BE2C (cell line): ENCODE measurements around the gene RBKS.

Experiments used
- DNase-seq: peaks from one replicate; pipeline ENCODE4 v3.0.0-alpha.2; 2020
- H3K27me3 ChIP-seq: fragments of 250-450 bp; sonication (Bioruptor Pico); 2 replicates; pipeline ENCODE4 v1.5.1; 2020; ENCODE audit warnings: mild to moderate bottlenecking
- H3K36me3 ChIP-seq: fragments of 250-450 bp; sonication (Bioruptor Pico); 2 replicates; pipeline ENCODE4 v1.5.1; 2020; ENCODE audit warnings: mild to moderate bottlenecking
- H3K4me1 ChIP-seq: fragments of 250-450 bp; sonication (Bioruptor Pico); 2 replicates; pipeline ENCODE4 v1.5.1; 2020
- H3K4me3 ChIP-seq: 2 replicates; pipeline ENCODE4 v1.5.1; 2011; ENCODE audit warnings: low read depth, low read length
- H3K9me3 ChIP-seq: fragments of 250-450 bp; sonication (Bioruptor Pico); 2 replicates; pipeline ENCODE4 v1.5.1; 2020
- TF ChIP-seq, protein P1 (sequence below): IDR thresholded peaks from 2 replicates; pipeline ENCODE4 v1.5.1; 2012; ENCODE audit warnings: mild to moderate bottlenecking, low read depth, low read length

RBKS gene

GRCh38 chr2:27802547-27802946 lies 87.6 kb downstream of the RBKS start:
- Histone ChIP-seq H3K27me3 (no peaks in the 10 kb centered on the region), H3K4me1 (no peaks in the 10 kb centered on the region), H3K9me3 (no peaks in the 10 kb centered on the region), H3K36me3 (no peaks in the 10 kb centered on the region), H3K4me3 (no peak overlapping the region)
- DNase-seq = no peak
- TF ChIP-seq, protein P1, sequence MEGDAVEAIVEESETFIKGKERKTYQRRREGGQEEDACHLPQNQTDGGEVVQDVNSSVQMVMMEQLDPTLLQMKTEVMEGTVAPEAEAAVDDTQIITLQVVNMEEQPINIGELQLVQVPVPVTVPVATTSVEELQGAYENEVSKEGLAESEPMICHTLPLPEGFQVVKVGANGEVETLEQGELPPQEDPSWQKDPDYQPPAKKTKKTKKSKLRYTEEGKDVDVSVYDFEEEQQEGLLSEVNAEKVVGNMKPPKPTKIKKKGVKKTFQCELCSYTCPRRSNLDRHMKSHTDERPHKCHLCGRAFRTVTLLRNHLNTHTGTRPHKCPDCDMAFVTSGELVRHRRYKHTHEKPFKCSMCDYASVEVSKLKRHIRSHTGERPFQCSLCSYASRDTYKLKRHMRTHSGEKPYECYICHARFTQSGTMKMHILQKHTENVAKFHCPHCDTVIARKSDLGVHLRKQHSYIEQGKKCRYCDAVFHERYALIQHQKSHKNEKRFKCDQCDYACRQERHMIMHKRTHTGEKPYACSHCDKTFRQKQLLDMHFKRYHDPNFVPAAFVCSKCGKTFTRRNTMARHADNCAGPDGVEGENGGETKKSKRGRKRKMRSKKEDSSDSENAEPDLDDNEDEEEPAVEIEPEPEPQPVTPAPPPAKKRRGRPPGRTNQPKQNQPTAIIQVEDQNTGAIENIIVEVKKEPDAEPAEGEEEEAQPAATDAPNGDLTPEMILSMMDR = no peak

GRCh38 chr2:27800856-27801255 lies 89.3 kb downstream of the RBKS start:
- H3K4me3 ChIP-seq = no peak overlapping the region
- H3K4me1 ChIP-seq = no peaks in the 10 kb centered on the region; the same call in 1 of the 2 replicates
- H3K9me3 ChIP-seq = no peaks in the 10 kb centered on the region
- TF ChIP-seq, protein P1 = no peak
- H3K36me3 ChIP-seq = no peaks in the 10 kb centered on the region
- no peak for DNase-seq
- no peaks in the 10 kb centered on the region for H3K27me3 ChIP-seq

- DNase-seq = no peak
- TF ChIP-seq, protein P1 = no peak
- Histone ChIP-seq H3K9me3 (no peaks in the 10 kb centered on the region), H3K4me3 (no peak overlapping the region), H3K27me3 (no peaks in the 10 kb centered on the region), H3K4me1 (no peaks in the 10 kb centered on the region; the same call in 1 of the 2 replicates), H3K36me3 (no peaks in the 10 kb centered on the region)
Observed at GRCh38 chr2:27799646-27800010, 90.6 kb downstream of the RBKS start.

- Histone ChIP-seq H3K36me3 (no peaks in the 10 kb centered on the region), H3K9me3 (no peaks in the 10 kb centered on the region), H3K27me3 (no peaks in the 10 kb centered on the region), H3K4me3 (no peak overlapping the region), H3K4me1 (no peaks in the 10 kb centered on the region; the same call in 1 of the 2 replicates)
- DNase-seq = no peak
- TF ChIP-seq, protein P1 = no peak
Observed at GRCh38 chr2:27798948-27799645, 91.1 kb downstream of the RBKS start.

GRCh38 chr2:27798486-27798885 lies 91.7 kb downstream of the RBKS start:
- H3K4me1 ChIP-seq = no peaks in the 10 kb centered on the region; the same call in 1 of the 2 replicates

DNA sequence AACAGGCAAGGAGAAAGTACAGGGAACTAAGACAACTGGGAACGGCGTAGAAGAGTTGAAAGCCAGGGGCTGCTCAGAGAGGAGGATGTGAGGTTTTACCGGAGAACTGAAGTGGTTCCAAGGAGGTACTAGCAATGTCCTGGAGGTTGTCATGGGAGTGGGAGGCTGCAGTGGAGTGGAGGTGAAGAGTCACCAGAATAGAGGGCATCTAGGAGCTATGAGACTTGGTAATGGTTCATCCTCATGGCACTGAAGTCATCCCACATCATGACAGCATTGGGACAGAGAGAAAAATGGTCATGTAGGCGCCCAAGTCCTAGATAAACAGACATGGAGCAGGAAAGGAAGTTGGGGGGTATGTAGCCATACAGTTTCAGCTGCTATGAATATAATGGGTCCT lies 92.3 kb downstream of the RBKS start:
- TF ChIP-seq, protein P1 = no peak
- H3K36me3 ChIP-seq = no peaks in the 10 kb centered on the region
- no peaks in the 10 kb centered on the region for H3K27me3 ChIP-seq
- H3K4me1 ChIP-seq = peaks cover 3% of the 10 kb centered on the region; the same call in 1 of the 2 replicates
- no peaks in the 10 kb centered on the region for H3K9me3 ChIP-seq
- no peak for DNase-seq
- H3K4me3 ChIP-seq = no peak overlapping the region

More at GRCh38 chr2:27798486-27798885, 91.7 kb downstream of the RBKS start:
- H3K4me3 ChIP-seq = no peak overlapping the region
- TF ChIP-seq, protein P1 = no peak
- H3K9me3 ChIP-seq = no peaks in the 10 kb centered on the region
- H3K36me3 ChIP-seq = no peaks in the 10 kb centered on the region
- H3K27me3 ChIP-seq = no peaks in the 10 kb centered on the region
- no peak for DNase-seq
